GM21515 (cell line): ENCODE data around the gene MRPL37.
"Not testable (repeated sequence)": the region's sequence is repeated elsewhere in the genome, so short reads cannot be mapped to it uniquely, and the experiment has no call there.

Source experiments
- ATAC-seq: cut with Tn5 transposase; IDR thresholded peaks from one replicate; pipeline ENCODE4 v1.9.1; 2021; ENCODE audit not compliant: unreplicated experiment

The MRPL37 gene

DNA sequence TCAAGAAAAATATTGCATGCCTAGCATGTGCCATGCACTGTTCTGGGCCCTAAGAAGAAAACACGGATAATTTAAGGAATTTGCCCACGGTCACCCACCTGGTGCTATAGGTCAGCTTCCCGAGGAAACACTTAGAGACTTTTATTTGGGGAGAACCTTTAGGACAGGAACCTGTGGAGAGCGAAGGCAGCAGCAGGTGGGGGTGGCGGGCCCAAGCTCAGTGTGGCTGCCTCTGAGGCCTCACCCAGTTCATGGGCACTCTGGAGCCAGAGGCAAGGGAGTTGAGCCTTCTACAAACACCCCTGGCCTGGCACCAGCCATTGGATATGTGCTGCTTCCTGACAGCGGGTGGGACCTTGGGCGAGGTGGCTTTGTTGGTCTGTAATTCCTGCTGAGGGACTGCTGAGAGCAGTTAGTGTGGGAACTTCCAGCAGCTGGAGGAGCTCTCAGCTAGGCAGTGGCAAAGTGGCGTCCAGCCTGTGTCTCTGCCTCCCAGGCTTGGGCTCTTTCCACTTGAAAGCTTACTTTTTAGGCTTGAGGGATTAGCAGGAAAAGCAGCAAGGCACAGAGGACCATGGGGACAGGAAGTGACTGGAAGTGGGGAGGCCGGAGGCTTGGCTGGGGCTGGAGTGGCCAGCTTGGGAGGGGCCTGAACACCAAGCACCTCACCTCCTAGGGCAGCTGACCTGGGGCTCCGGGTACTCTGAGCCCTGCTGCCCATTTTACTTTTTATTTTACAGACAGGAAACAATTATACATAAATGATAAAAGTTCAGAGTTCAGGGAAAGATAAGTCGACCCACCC, 19.1 kb downstream of the MRPL37 start:
- ATAC-seq = no peak

DNA sequence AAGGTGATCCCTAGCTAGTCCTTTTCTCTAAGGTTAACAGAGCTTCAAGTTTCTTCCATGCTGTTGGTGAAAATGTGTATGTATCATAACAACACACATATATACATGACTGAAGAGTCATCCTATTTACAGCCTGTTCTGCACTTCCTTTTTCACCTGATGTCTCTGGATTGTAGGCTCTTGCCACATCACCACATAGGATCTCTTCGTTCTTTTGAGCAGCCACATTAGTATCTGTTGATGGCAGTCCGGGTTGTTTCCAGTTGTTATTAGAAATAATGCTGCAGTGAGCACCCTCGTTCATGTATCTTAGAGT, 19.7 kb downstream of the MRPL37 start:
- no peak for ATAC-seq

DNA sequence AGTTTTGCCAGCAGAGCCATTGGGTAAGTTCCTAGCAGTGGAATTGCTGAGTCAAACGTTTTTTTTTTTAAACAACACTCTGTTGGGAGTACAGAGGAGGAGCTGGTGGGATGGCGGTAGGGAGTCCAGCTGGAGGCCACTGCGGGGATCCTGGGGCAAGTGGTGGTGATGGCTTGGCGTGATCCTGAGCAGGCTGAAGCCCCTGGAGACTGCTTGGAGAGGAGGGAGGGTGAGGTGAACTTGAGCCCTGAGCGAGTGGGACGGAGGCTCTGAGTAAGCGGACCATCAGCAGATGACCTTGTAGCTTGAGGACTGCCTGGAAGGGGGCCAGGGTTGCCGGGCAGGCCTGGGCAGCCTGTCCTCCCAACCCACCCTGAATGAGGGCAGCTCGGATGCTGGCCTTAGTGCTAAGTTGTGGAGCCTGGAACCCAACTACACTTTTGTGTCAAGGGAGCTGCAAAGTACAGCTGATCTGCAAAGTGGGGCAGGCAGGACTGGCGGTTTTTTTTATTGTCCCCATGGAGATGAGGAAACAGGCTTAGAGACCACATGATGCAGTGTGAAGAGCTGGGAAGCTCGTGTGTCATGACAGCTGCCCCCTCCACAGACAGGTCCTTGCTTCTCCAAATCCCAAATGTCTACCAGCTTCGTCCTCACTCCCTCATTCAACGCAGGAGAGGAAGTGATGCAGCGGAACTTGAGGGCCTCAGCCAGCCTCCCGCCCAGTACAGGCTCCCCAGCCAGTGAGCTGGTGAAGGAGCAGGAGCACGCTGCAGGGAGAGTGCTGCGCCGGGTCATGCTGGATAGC, 20.2 kb downstream of the MRPL37 start:
- ATAC-seq = no peak

DNA sequence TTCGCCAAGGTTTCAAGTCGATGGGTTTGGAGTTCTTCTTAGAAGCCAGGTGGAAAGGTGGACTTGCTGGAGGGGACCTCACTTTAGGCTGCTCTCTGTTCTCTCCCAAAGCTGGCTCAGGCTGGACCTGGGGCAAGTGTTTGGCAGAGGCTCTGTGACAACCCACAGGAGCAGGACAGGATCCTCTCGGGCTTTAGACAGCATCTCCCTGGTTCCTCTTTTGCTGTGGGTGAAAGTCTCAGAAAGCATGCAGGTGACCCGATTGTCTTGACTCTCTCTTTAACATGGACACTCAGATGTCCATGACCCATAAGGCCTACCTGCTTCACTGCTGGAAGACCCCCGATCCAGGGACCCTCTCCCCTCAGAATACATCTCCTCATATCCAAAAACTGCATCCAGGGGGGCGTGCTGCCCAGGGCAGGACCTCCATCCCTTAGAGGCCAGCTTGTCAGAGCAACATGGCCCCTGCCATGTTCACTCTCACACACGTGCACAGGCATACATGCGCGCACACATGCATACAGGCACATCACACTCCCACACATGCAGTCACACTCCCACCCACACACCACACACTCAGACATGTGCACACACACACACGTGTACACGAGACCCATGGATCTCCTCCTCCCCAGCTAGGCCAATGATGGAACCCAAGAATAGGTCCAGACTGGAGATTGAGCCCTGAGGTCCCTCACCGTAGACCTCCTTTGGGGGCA, 21.3 kb downstream of the MRPL37 start:
- no peak for ATAC-seq

DNA sequence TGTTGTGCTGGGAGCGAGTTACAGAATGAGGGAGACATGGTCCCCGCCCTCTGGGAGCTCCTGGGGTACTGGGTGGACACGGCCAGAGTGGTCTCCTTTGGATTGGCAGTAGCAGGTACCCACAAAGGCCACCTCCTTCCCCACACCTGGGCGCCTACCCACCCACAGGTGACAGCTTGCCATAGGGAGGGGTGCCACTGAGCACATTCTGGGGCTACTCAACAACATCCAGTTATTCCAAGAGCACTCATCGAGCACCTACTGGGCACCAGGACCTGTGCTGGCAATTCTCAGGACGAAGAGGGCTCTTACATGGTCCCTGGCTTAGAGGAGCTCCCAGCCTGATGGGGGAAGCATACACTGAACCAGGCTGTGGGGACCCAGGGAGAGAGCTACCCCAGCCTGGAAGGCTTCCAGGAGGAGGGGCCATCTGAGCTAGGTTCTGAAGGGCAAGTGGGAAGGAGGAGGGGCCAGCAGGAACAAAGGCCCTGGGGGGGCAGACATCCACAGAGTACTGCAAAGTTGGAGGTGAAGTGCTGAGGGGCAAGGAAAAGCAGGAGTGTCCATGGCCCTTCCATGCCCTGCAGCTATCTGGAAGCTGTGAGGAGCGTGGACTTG, 22.0 kb downstream of the MRPL37 start:
- no peak for ATAC-seq

DNA sequence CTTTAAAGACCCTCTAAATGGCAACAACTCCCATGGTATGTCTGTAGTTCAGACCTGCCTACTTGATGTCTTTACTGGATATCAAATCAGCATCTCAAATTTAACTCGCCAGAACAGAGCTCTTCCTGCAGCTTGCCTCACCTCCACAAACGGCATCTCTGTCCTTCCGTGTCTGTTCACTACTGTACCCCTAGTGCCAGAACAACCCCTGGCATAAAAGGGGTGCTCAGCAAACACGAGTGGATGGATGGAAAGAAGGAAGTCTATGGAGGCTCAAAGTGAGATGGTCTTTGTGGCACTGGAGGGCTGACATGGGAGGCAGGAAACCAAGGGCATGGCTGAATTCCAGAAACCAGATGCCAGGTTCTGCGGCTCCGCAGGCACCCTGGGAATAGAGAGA, 22.7 kb downstream of the MRPL37 start:
- no peak for ATAC-seq

DNA sequence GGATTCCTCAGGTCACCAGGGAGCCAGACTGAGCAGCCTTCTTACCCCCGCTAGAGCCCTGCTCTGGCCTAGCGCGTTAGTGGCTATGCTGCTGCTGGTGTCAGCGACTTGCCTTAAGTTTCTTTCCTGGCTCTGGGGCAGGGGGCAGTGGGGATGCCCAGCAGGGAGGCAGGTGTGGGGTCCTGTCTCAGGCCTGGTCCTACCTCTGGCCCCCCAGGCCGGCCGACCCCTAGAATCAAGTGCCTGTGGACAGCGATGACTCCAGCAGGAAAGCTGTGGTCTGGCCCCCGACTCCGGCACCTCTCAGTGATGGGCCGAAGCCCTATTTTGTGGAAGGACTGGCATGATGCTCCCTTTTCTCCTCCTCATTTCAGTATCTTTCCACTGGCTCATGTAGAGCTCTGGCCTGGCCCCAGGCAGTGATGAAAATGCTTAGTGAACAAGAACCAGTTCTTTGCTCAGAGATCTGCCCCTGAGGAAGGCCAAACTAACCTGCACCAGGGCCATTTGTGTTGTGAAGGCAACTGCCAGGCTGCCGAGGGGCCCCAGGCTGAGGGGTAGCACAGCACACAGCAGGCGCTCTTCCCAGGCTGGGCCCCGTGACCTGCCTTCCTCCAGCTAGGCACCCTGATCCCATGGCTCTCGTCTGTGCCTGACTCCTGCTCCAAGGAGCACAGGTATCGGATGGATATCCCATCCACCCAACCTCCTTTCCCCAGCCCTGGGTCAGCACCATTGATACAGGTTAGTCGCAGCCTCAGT, 23.7 kb downstream of the MRPL37 start:
- no peak for ATAC-seq

DNA sequence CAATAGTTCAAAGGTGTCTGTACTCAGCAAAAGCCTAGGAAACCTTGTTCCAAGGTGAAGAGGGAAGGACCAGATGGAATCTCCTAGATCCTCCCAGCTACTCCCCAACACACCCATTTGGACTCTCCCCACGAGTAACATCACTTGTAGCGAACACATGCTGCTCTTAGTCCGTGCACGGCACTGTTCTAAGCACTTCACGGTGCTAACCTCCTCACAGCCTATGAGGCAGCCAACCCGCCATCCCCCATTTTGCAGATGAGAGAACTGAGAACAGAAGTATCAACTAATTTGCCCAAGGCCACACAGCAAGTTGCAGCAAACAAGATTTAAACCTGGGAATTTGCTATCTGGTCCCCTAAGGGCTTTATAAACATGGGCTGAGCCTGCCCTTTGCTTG, 24.3 kb downstream of the MRPL37 start:
- ATAC-seq = no peak

DNA sequence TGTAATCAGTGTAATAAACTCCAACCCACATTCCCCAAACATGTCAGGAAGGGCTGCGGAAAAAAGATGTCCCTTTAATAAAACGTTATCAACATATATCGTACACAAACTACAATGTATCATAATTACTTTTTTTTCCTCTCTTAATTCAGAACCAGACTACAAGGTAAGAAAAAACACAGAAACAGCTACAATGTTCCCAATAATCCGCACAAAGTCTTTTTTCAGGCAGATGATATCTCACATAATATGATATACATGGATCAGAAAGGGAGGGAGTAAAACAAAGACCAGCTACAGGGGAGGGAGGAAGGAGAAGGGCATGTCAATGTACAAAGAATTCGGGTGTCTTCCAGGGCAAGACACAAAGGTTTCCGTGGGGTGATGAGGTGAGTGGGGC, 25.4 kb downstream of the MRPL37 start:
- ATAC-seq = no peak

DNA sequence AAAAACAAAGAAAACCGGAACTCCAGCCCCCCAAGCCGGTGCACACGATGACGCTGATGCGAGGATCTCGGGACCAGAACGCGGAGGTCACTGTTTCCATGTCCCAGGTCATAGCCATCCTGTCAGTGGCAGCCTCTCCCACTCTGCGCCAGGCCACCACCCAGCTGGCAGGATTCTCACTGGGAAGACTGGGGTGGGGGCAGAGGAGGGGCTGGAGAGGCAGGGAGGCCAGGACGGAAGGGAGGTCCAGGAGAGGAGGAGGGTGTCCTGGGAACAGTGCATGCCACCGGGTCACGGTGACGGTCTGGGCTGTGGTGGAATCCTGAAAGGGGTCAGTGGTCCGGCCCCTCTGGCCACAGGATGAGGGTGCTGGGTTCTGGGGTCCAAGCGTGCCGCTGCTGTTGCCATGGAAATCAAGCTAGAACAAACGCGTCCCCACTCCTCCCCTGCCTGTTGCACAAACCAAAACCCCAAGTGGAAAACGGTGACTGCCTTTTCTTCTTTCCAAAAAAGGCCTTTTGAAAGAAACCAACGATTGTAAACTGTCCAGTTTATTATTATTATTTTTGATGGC, 26.1 kb downstream of the MRPL37 start:
- ATAC-seq = no peak

DNA sequence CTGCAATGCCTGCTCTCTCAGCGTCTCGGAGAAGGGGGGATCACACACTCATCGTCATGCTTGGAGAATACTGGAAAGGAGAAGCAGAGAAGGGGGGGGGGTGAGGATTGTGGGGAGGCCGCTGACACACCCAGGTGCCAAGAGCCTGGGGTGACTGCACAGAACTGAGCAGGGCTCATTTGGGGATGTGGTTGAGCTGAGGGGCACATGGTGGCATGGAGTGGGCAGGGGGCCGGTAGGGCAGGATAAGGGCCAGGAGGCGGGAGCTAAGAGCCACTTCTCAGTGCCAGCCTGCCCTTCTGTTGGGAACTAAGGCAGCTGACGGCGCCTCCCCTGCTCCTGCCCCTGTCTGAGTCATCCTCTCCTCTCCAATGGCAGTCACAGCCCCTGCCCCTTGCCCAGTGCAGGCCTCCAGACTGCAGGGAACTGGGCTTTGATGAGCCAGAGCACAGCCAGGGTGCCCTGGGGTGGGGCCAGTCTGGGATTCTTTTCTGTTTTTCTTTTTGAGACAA, 27.2 kb downstream of the MRPL37 start:
- no peak for ATAC-seq

DNA sequence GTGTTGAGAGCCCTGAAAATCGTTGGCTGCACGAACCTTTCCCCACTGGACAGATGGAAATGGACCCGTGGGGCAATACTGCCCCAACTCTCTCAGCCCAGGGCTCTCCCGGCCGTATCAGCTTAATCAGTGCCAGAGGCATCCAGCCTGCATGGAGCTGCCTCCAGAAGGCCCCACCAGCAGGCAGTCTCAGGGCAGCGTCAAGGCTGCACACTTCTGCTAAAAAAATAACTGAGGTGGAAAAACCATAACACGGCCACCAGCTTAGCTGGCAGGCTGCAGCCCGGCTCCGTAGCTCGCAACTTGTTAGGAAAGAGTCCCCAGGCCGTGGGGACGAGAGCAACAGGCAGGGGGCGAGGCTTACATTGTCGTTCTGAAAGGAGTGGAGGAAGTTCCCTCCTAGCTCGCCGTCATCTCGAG, 27.9 kb downstream of the MRPL37 start:
- ATAC-seq = no peak

DNA sequence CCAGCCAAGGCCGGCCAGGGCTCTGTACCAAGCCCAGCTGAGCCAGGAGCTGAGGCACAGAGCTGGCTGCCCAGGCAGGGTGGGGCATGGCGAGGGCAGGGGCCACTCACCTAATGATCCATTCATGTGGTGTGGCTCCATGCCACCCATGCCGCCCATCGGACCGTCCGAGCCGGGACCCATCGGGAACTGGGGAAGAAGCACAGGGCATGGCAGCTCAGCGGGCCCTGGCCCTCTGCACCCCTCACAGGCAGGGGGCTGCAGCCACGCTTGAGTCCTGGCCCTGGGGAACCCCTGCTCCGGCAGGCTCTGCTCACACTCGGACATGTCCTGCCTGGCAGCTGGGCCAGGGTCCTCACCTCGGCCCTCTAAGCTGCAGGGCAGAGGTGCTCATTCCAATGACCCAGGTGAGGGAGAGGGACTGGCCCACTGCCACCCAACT, 28.7 kb downstream of the MRPL37 start:
- no peak for ATAC-seq

DNA sequence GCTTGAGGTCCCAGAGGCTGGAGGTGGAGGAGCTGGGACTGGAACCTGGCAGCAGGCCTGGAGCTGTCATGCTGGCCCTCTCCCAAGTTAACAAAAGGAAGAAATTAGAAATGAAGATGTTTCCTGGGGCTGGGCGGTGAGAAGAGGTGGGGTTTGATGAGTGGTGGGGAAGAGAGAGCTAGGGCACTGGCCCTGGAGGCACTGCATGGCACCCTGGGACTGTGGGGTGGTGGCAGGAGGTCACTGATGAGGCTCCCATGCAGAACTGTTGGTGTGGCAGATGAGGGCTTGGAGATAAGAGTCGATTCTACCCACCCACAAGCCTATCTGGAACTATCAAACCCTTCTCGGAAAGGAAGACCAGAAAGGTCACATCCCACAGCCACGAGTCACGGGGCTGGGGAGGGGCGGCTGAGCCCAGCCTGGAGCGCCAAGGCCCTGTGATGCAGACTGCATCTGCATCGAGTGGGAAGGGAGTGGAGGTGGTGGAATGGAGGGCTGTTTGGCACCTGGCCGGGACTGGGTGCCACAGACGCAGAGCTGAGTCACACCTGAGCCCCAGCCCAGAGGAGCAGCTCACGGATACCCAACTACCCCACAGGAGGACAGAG, 29.4 kb downstream of the MRPL37 start:
- ATAC-seq = no peak

DNA sequence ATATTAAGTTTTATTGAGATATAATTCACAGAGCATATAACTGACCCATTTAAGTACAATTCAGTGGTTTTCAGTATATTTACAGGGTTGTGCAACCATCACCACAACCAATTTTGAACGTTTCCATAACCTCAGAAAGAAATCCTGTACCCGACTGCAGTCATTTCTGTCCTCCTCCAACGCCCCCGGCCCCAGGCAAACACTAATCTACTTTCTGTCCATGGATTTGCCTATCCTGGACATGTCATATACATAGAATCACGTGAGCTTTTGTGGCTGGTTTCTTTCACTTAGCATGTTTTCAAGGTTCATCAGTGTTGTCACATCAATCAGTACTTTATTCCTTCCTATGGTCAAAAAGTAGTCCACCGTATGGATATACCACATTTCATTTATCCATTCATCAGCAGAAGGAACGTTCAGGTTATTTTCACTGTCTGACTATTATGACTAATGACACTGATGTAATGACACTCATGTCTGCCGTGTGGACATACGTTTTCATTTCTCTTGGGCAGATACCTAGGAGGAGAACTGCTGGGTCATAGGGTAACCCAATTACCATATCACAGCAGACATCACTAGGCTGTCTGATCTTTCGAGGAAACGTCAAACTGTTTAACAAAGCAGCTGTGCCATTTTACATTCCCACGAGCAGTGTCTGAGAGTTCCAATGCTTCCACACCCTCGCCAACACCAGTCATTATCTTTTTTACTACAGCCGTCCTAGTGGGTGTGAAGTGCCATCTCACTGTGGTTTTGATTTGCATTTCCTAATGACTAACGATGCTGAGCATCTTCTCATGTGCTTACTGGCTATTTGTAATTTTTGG, 30.8 kb downstream of the MRPL37 start:
- ATAC-seq = no peak

DNA sequence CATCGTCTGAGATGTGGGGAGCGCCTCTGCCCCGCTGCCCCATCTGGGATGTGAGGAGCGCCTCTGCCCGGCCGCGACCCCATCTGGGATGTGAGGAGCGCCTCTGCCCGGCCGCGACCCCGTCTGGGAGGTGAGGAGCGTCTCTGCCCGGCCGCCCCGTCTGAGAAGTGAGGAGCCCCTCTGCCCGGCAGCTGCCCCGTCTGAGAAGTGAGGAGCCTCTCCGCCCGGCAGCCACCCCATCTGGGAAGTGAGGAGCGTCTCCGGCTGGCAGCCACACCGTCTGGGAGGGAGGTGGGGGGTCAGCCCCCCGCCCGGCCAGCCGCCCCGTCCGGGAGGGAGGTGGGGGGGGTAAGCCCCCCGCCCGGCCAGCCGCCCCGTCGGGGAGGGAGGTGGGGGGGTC, 33.2 kb downstream of the MRPL37 start:
- not testable (repeated sequence) for ATAC-seq

DNA sequence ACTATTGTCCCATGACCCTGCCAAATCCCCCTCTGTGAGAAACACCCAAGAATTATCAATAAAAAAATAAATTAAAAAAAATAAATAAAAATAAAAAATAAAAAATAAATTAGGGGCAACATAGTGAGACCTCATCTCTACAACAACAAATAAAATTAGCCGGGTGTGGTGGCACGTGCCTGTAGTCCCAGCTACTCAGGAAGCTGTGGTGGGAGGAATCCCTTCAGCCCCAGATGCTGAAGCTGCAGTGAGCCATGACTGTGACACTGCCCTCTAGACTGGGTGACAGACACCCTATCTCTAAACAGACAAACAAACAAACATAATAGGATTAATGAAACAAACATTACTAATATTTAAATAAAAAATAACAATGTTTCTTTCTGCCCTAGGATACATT, 34.3 kb downstream of the MRPL37 start:
- ATAC-seq = no peak

DNA sequence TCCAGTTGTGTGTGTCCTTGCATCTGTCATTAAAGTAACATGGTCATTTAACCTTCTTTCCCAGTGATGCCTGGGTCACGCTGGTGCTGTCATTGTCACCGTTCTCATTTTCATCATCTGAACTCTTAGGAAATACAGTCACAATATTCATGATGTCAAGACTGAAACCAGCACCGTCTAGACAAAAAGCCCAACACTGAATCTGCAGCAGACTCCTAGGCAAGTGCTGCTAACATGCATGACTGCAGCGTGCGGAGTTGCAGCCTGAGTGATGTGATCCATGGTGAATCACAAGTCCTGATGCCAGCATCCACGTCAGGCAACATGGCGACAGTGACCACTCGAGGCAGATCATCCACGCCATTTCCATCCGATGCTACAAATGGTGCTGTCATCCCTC, 37.6 kb downstream of the MRPL37 start:
- ATAC-seq = no peak
